Measurements from ENCODE around the gene USP36. TPM values are rescaled to one million over a fixed set of nuclear protein-coding genes. Genes with fewer than 3 reads are reported as not detected.
A peak's percentile ranks its signal among the peaks of the same experiment; 100 is the strongest.
"Not testable (repeated sequence)": the region's sequence is repeated elsewhere in the genome, so short reads cannot be mapped to it uniquely, and the experiment has no call there.

The USP36 gene
- total RNA-seq, 2 experiments from 2014 or later: 47.2 to 144 TPM

- BruUV-seq (replicated peaks): no TSS peak
- CTCF ChIA-PET (ENCODE audit: unreplicated experiment): interaction anchor here (0.9 to 1.0 kb wide), 2 partner anchors 13 to 32 kb away, joined by 3 to 4 read pairs; no protein-coding TSS in a partner anchor
- no peaks in the 10 kb centered on the region for H3K9me3 ChIP-seq (ENCODE audit: low read length)
- no peaks in the 10 kb centered on the region for H3K9me2 ChIP-seq (ENCODE audit: insufficient read depth, low read length)
- peak; percentile 83 for DNase-seq (ENCODE audit: low spot score)
- peak overlapping the region; percentile 83 for H3K4me2 ChIP-seq (ENCODE audit: low read length)
- intact Hi-C loops (cut with micrococcal nuclease; ENCODE audit: unreplicated experiment): loop anchor here (1.0 to 2.0 kb wide), 4 partner anchors 21 to 71 kb away; partner anchors contain the start of gene USP36
- peaks cover 71% of the 10 kb centered on the region for H3K79me2 ChIP-seq (ENCODE audit: insufficient read depth, low read depth, low read length)
- H4K20me1 ChIP-seq (ENCODE audit: insufficient read depth, low read length): no peaks in the 10 kb centered on the region; the same call in 1 of the 2 replicates
- H2AFZ ChIP-seq (ENCODE audit: low read length): no peak overlapping the region
- no peaks in the 10 kb centered on the region for H3K36me3 ChIP-seq (ENCODE audit: insufficient read depth, low read length)
- H3K4me1 ChIP-seq (ENCODE audit: insufficient read depth, low read length, poor library complexity, severe bottlenecking): peaks cover 53% of the 10 kb centered on the region
- POLR2A ChIA-PET: interaction anchor here (0.9 to 2.7 kb wide), 6 partner anchors 11 to 62 kb away, joined by 4 to 16 read pairs (median 4); no protein-coding TSS in a partner anchor
- TF ChIP-seq EZH2phosphoT487 (IDR thresholded peaks at IDR 0.05; ENCODE audit: borderline replicate concordance, low read depth, low read length) (no peak), CTCF (conservative IDR thresholded peaks at IDR 0.05; ENCODE audit: low read length) (no peak)
- H3K4me3 ChIP-seq (ENCODE audit: low read depth, low read length, poor library complexity, severe bottlenecking): peak overlapping the region; percentile 91
- H3K27ac ChIP-seq (ENCODE audit: low read depth, low read length, poor library complexity, severe bottlenecking): peak overlapping the region; percentile 85
These were observed 60.8 kb downstream of the USP36 start for GRCh38 chr17:78779850-78780249.

- H3K9me2 ChIP-seq (ENCODE audit: insufficient read depth, low read length); DNase-seq (ENCODE audit: low spot score); BruUV-seq (replicated peaks); H2AFZ ChIP-seq (ENCODE audit: low read length); H3K9me3 ChIP-seq (ENCODE audit: low read length); intact Hi-C loops (cut with micrococcal nuclease; ENCODE audit: unreplicated experiment); H3K36me3 ChIP-seq (ENCODE audit: insufficient read depth, low read length); H4K20me1 ChIP-seq (ENCODE audit: insufficient read depth, low read length): not testable (repeated sequence)
- Histone ChIP-seq H3K4me2 (ENCODE audit: low read length) (peak overlapping the region; percentile 83), H3K4me3 (ENCODE audit: low read depth, low read length, poor library complexity, severe bottlenecking) (peak overlapping the region; percentile 91), H3K79me2 (ENCODE audit: insufficient read depth, low read depth, low read length) (peaks cover 77% of the 10 kb centered on the region), H3K4me1 (ENCODE audit: insufficient read depth, low read length, poor library complexity, severe bottlenecking) (peaks cover 59% of the 10 kb centered on the region), H3K27ac (ENCODE audit: low read depth, low read length, poor library complexity, severe bottlenecking) (peak overlapping the region; percentile 85)
- POLR2A ChIA-PET: interaction anchor here (0.7 to 2.7 kb wide), 4 partner anchors 20 to 47 kb away, joined by 5 to 16 read pairs (median 6); no protein-coding TSS in a partner anchor
- CTCF ChIA-PET (ENCODE audit: unreplicated experiment): interaction anchor here (1.0 kb wide), 1 partner anchor 31 kb away, joined by 4 read pairs; no protein-coding TSS in a partner anchor
These were observed 61.3 kb downstream of the USP36 start for GRCh38 chr17:78779286-78779651.

- no peak for TF ChIP-seq EZH2phosphoT487 (IDR thresholded peaks at IDR 0.05; ENCODE audit: borderline replicate concordance, low read depth, low read length)
- TF ChIP-seq CTCF (conservative IDR thresholded peaks at IDR 0.05; ENCODE audit: low read length): no peak
- no peaks in the 10 kb centered on the region; the same call in 1 of the 2 replicates for H4K20me1 ChIP-seq (ENCODE audit: insufficient read depth, low read length)
- no peak overlapping the region for H3K4me3 ChIP-seq (ENCODE audit: low read depth, low read length, poor library complexity, severe bottlenecking)
- intact Hi-C loops (cut with micrococcal nuclease; ENCODE audit: unreplicated experiment): no loop called here
- no peaks in the 10 kb centered on the region for H3K9me3 ChIP-seq (ENCODE audit: low read length)
- no peak for DNase-seq (ENCODE audit: low spot score)
- POLR2A ChIA-PET: interaction anchor here (0.6 to 1.4 kb wide), 4 partner anchors 19 to 155 kb away, joined by 3 to 6 read pairs (median 4); no protein-coding TSS in a partner anchor
- peak overlapping the region; percentile 7 for H3K27ac ChIP-seq (ENCODE audit: low read depth, low read length, poor library complexity, severe bottlenecking)
- H3K36me3 ChIP-seq (ENCODE audit: insufficient read depth, low read length): no peaks in the 10 kb centered on the region
- H2AFZ ChIP-seq (ENCODE audit: low read length): no peak overlapping the region
- BruUV-seq (replicated peaks): no TSS peak
- H3K4me1 ChIP-seq (ENCODE audit: insufficient read depth, low read length, poor library complexity, severe bottlenecking): peaks cover 63% of the 10 kb centered on the region
- no peaks in the 10 kb centered on the region for H3K9me2 ChIP-seq (ENCODE audit: insufficient read depth, low read length)
- H3K79me2 ChIP-seq (ENCODE audit: insufficient read depth, low read depth, low read length): peaks cover 91% of the 10 kb centered on the region
- no peak overlapping the region for H3K4me2 ChIP-seq (ENCODE audit: low read length)
- CTCF ChIA-PET (ENCODE audit: unreplicated experiment): no interaction called here
These were observed 62.7 kb downstream of the USP36 start for GRCh38 chr17:78777881-78778280.

Data from OCI-LY7 (cell line).